Activated CD4-positive, alpha-beta T cell treated with anti-CD3 and anti-CD28 coated beads, Interleukin-2, amount 50 U/mL, for 4 hours (primary cell): ENCODE measurements around the gene IPMK.

Experiments
- DNase-seq, 2 experiments: peaks; one replicate each; pipeline ENCODE4 v3.0.0-alpha.2; 2020

Gene IPMK

DNA sequence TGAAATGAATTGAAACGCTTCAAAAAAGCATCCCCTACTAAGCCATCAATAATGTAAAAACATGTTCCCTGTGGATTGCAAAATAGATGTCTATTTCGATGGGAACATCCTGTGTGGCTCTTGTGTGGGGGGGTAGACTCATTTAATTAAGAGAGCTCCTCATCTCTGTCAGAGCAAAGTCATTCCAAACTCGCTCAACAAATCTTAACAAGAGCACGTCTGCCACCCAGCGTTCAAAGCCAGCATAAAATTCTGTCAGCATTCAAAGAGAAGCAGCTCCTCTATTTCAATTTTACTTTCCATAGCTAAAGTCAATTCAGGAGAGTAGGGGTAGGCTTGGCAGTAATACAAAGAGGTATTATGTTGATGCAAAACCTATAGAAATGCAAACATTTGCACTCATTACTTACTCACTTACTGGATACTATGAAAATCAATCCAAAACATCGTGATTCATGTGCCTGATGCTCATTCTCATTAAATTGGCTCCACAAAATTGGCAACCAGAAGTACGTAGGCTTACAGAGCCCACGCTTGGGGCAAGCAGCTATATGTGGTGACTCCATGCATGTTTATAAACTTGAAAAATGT lies 114.9 kb downstream of the IPMK start:
- DNase-seq, result peak; percentile 4 to 9

DNA sequence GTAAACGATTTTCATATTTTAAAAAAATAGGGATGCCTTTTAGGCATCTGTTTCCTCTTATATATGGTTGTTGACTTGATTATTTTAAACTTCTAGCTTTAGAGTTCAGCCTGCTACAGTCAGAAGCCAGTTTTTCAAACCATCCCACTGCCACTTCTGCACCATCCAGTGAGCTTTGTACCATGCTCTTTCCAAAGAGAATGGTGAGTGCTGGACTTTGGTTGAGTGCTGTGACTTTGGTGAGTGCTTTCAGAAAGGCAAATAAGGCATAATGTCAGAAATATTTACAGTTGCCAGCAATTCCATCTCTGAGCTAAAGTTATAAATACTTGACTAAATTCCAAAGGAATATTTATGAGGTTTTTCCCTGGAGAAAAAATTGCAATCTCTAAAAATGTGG lies 117.4 kb downstream of the IPMK start:
- DNase-seq, result no peak

GRCh38 chr10:58143944-58144343 lies 123.8 kb downstream of the IPMK start:
- DNase-seq, result no peak
